SW 1271 (cell line): ENCODE data around the gene MIEN1.
"Not testable (repeated sequence)": the region's sequence is repeated elsewhere in the genome, so short reads cannot be mapped to it uniquely, and the experiment has no call there.

Experiments used
- DNase-seq, 2 experiments: peaks; one replicate each; lab custom pipeline; 2025; lab: John Stamatoyannopoulos, UW

The MIEN1 gene

DNA sequence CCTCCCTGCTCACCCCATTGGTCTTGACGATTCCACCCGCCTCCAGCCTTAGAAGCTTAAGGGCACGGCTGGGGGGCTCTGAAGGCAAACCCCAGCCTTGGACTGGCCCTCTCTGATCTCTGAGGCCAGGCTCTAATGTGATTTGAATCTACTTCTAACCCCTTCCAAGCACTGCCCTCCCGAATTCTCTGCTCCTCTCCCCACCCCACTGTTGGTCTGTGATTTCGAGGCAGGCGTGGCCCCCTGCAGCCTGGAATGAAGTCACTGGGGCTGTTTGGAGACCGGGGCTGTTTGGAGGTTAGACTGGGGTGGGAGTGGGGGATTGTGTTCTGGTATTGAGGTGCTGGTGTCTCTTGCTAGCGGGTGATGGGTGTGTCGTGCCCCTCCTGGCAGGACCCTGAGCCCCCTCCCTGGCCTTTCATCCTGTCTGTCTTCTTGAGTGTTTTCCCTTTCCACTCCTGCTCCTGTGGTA is 9.6 kb upstream of the MIEN1 start:
- no peak for DNase-seq

DNA sequence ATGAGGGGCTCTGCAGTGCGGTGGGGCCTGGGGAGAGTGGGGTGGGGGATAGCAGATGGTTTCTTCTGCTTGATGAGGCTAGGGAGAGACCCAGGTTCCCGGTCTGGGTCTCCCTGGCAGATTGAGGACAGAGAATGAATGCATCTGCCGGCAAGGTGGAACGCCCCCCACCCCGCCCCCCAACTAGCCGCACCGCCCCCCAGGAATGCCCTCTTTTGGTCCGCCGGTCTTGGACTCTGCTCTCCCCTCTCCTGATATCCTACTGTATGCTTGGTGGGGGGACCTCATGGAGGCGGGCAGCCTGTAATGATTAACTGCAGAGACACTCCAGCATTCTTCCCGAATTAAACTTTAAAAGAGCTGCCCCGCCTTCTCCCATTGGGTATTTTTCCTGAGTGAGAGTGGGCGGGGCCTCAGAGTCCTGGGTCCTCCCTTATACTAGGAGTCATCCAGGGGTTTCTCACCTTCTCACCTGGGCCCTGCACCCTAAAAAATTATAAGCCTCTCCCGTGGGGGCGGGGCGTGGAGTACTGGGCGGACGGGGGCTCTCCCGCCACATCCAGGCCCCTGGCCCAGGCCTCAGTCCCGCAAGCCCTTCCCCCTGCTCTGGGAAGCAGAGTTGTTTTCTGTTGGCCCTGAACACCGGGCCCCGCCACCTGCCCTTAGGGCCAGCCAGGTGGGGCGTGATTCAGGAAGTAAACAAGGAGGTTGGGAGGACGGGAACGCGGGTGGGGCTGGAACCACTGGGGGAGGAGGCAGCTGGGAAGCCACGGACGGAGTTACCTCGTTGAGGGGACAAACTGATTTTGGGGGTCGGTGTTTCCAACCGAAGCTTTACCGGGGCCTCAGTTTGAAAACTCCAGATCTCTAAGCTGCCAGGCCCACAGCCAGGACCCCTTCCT is 8.9 kb upstream of the MIEN1 start:
- DNase-seq, result no peak

GRCh38 chr17:39738568-39738901 is 8.2 kb upstream of the MIEN1 start:
- DNase-seq, result no peak

GRCh38 chr17:39737760-39738567 is 7.6 kb upstream of the MIEN1 start, which contains the start of gene GRB7:
TSS of gene GRB7 (plus strand) at chr17:39737938. CDS start at chr17:39742302, 4,364 bp downstream.
- DNase-seq, result no peak

- no peak for DNase-seq
Observed at GRCh38 chr17:39737206-39737759, 7.0 kb upstream of the MIEN1 start.

DNA sequence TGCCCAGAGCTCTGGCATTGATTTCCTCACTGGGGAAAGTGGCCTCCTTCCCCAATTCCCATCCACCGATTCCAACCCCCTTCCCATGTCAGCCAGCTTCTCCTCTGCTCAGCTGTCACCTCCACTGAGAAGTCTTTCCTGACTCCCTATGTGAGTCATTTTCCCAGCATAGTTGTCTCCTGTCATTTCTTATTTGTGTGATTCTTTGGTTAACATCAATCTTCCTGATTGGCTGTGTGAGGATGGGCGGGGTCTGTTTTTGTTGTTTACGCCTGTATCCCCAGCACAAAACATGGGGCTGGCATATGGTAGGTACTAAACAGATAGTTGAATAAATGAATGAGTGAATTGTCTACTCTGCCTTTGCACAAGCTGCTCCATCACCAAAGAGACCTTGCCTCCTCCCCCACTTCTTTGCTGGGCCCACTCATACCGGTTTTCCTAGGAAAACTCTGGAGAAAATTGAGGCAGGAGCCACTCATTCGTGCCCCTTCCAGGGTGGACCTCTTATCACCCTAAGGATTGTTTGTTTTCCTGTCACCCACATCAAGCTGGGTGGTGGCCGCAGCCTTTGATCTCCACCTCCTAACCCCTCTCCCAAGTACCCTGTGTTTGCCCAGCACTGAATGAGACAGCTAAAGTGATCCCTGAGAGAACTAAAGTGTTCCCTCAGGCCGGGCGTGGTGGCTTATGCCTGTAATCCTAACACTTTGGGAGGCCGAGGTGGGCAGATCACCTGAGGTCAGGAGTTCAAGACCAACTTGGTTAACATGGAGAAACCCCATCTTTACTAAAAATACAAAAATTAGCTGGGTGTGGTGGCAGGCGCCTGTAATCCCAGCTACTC is 6.2 kb upstream of the MIEN1 start:
- DNase-seq, result peak in 1 of 2 experiments; percentile 35

- no peak for DNase-seq
Observed at GRCh38 chr17:39735882-39736281, 5.5 kb upstream of the MIEN1 start.

DNA sequence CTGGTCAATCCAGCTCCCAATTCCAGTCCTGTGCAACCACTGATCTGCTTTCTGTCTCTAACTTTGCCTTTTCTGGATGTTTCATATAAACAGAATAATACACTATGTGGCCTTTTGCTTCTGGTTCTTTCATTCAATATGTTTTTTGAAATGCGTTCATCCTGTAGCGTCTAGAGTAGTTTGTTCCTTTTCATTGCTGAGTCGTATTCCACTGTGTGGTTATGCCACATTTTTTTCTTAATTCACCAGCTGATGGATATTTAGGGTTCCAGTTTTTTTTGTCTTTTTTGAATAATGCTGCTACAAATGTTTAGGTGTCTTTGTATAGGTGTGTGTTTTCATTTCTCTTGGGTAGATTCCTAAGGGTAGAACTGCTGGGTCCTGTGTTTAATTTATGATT is 2.3 kb upstream of the MIEN1 start:
- DNase-seq, result no peak

DNA sequence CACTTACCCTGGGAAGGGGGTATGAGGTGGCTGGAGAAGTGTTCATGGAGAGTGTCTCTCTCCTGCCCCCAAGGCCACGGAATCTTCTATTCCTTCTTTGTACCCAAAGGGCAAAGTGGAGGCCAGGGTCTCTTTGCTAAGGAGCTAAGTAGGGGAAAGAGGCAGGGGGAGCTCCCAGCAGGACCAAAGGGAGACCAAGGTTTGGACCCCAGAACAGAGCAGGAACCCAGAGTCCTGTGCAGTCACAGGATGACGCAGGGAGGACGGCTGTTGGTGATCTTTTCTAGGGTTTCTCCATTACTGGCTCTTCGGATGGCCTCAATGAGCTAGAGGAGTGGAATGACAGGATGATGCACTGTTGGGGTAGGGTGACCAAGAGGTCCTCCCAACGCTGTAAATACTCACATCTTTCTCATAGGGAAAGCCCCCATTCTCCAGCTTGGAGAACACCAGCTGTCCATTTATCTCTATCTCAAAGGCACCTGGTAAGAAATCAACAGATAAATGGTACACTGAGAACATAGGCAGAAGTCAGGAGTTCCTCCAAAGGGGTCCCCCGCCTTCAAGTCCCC is 966 bp downstream of the MIEN1 start:
- DNase-seq, result no peak

DNA sequence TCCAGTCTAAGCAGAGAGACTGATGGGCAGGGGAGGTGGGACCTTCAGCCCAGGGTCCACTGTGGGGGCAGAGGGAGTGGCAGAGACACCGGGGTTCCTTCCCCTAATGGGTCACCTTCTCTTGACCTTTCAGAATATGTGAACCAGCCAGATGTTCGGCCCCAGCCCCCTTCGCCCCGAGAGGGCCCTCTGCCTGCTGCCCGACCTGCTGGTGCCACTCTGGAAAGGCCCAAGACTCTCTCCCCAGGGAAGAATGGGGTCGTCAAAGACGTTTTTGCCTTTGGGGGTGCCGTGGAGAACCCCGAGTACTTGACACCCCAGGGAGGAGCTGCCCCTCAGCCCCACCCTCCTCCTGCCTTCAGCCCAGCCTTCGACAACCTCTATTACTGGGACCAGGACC is 2.8 kb downstream of the MIEN1 start:
- no peak for DNase-seq

DNA sequence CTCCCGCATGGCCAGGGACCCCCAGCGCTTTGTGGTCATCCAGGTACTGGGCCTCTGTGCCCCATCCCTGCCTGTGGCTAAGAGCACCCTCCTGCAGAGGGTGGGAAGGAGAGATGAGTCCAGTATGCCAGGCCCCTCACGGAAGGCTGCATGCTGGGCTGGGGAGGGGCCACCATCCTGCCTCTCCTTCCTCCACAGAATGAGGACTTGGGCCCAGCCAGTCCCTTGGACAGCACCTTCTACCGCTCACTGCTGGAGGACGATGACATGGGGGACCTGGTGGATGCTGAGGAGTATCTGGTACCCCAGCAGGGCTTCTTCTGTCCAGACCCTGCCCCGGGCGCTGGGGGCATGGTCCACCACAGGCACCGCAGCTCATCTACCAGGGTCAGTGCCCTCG is 3.7 kb downstream of the MIEN1 start:
- no peak for DNase-seq

- DNase-seq, result not testable (repeated sequence)
Observed at GRCh38 chr17:39725923-39726322, 4.4 kb downstream of the MIEN1 start.

- no peak for DNase-seq
Observed at GRCh38 chr17:39724731-39725130, 5.6 kb downstream of the MIEN1 start.

DNA sequence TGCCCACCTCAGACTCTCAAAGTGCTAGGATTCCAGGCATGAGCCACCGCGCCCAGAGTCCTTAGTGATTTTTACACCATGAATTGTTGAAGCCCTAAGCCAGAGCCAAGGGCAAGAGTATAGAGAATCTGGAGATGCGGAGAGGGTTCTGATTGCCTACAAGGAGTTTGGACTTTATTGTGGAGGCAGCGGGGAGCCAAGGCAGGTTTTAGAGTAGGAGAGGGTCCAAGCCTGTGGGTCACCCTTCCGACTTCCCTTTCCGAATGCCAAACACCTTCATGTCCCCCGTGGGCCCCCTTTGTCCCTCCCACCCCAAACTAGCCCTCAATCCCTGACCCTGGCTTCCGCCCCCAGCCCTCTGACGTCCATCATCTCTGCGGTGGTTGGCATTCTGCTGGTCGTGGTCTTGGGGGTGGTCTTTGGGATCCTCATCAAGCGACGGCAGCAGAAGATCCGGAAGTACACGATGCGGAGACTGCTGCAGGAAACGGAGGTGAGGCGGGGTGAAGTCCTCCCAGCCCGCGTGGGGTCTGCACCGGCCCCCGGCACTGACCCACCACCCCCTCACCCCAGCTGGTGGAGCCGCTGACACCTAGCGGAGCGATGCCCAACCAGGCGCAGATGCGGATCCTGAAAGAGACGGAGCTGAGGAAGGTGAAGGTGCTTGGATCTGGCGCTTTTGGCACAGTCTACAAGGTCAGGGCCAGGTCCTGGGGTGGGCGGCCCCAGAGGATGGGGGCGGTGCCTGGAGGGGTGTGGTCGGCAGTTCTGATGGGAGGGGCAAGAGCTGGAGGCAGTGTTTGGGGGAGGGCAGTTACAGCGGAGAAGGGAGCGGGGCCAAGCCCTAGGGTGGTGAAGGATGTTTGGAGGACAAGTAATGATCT is 7.1 kb downstream of the MIEN1 start:
- no peak for DNase-seq

DNA sequence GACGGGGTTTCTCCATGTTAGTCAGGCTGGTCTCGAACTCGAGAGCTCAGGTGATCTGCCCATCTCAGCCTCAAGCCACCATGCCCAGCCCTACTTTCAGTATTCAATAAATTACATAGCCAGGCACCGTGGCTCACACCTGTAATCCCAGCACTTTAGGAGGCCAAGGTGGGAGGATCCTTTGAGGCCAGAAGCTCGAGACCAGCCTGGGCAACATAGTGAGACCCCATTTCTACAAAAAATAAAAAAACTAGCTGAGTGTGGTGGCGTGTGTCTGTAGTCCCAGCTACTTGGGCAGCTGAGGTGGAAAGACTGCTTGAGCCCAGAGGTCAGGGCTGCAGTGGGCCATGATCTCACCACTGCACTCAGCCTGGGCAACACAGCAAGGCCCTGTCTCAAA is 8.2 kb downstream of the MIEN1 start:
- DNase-seq, result no peak

DNA sequence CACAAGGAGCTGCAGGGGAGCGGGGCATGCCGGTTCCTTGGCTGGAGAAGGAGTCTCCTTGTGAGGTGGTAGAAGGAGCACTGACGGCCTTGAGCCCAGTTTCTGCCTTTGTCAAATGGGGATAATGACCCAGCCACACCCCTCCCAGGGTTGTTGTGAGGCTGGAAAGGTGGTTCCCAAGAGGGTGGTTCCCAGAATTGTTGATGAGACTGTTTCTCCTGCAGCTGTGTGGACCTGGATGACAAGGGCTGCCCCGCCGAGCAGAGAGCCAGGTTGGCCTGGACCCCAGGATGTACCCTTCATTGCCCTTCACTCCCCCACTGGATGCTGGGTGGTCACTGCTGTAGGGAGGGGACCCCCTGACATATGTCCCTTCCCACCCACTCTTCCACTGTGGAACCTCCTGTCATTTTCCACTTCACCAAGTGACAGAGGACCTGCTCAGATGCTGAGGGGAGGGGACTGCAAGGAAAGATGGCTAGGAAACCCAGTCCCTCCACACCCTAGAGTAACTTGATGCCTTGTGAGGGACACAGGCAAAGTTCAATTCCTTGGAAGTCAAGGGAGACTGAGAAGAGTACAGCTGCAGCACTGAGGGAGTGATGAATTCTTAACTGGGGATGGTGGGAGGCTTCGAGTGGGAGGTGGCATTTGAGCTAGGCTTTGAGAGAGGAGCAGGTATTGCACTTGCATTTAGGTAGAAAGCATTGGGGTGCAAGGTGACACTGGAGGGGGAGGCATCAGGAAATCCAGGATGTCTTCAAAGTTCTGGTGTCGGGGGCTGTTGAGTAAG is 10.6 kb downstream of the MIEN1 start:
- DNase-seq, result no peak

GRCh38 chr17:39717660-39718059 is 12.7 kb downstream of the MIEN1 start:
- DNase-seq, result no peak

DNA sequence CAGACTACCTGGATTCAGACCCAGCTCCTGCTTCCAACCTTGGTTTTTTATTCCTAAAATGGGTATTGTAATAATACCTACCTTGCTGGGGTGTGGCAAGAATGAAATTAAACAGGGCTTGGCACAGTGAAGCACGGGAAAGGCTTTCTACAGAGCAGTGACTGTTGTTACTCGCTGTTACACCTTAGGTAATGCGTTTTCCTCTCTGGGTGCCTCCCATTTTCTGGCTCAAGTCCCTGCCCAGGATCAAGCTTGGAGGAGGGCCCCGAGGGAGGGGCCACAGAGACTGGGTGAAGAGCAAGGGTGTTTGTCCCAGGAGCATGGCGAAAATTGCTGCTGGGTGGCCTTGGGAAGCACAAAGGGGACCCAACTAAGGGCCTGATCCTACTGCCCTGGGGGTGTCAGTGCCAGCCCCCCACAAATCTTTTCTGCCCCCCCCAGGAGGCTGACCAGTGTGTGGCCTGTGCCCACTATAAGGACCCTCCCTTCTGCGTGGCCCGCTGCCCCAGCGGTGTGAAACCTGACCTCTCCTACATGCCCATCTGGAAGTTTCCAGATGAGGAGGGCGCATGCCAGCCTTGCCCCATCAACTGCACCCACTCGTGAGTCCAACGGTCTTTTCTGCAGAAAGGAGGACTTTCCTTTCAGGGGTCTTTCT is 13.3 kb downstream of the MIEN1 start:
- no peak for DNase-seq
